ENCODE measurements around the gene VASP.

DNA sequence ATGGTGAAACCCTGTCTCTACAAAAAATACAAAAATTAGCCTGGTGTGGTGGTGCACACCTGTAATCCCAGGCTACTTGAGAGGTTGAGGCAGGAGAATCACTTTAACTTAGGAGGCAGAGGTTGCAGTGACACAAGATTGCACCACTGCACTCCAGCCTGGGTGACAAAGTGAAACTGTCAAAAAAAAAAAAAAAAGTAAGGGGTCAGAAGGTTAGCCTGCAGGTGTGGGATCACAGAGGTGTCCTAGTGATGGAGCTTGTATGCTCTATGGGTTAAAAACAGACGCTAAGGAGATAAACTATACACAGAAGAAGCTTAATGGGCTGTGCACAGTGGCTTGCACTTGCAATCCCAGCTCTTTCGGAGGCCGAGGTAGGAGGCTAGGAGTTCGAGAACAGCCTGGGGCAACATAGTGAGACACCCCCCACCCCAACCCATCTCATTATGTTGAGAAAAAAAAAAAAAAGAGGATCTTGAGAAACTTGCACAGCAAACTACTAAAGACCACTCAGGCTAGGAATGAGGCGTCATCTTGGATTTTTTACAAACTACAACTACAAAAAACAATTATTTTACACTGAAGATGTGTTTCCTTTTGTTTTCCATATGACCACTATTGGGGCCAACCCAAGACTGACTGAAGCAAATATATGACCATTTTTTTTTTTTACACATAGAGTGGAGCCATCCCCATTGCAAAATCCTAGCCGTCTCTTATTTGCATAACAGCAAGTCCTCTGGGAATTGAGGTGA lies 31.6 kb upstream of the VASP start:
- TF ChIP-seq, protein P1, sequence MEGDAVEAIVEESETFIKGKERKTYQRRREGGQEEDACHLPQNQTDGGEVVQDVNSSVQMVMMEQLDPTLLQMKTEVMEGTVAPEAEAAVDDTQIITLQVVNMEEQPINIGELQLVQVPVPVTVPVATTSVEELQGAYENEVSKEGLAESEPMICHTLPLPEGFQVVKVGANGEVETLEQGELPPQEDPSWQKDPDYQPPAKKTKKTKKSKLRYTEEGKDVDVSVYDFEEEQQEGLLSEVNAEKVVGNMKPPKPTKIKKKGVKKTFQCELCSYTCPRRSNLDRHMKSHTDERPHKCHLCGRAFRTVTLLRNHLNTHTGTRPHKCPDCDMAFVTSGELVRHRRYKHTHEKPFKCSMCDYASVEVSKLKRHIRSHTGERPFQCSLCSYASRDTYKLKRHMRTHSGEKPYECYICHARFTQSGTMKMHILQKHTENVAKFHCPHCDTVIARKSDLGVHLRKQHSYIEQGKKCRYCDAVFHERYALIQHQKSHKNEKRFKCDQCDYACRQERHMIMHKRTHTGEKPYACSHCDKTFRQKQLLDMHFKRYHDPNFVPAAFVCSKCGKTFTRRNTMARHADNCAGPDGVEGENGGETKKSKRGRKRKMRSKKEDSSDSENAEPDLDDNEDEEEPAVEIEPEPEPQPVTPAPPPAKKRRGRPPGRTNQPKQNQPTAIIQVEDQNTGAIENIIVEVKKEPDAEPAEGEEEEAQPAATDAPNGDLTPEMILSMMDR (IDR thresholded peaks at IDR 0.05) = no peak
- no peak for TF ChIP-seq EZH2 (IDR thresholded peaks at IDR 0.05; ENCODE audit: borderline replicate concordance, insufficient read depth, low read depth, low read length, poor library complexity, severe bottlenecking)
